DMS53 (cell line): ENCODE results near the gene FKTN.
"Not testable (repeated sequence)": the region's sequence is repeated elsewhere in the genome, so short reads cannot be mapped to it uniquely, and the experiment has no call there.

ENCODE experiments used
- DNase-seq: peaks from one replicate; lab custom pipeline; 2025; lab: John Stamatoyannopoulos, UW

FKTN gene

GRCh38 chr9:105557804-105558610, at the start of gene FKTN:
Gene FKTN (plus strand): TSS chr9:105558131. CDS start chr9:105575033, 16,902 bp downstream.
- DNase-seq: peak; percentile 88

- no peak for DNase-seq
These were observed 49.4 kb upstream of the FKTN start for GRCh38 chr9:105508530-105508929.

GRCh38 chr9:105510024-105510423, 47.9 kb upstream of the FKTN start:
- DNase-seq: no peak

GRCh38 chr9:105511446-105511845, 46.5 kb upstream of the FKTN start:
- no peak for DNase-seq

DNA sequence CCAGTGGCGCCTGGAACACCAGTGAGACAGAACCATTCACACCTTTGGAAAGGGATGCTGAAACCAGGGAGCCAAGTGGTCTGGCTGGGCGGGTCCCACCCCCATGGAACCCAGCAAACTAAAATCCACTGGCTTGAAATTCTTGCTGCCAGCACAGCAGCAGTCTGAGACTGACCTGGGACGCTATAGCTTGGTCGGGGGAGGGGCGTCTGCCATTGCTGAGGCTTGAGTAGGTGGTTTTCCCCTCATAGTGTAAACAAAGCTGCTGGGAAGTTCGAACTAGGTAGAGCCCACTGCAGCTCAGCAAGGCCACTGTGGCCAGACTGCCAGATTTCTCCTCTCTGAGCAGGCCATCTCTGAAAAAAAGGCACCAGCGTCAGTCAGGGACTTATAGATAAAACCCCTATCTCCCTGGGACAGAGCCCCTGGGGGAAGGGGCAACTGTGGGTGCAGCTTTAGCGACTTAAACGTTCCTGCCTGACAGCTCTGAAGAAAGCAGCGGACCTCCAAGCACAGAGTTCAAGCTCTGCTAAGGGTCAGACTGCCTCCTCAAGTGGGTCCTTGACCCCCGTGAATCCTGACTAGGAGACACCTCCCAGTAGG, 42.0 kb upstream of the FKTN start:
- DNase-seq: no peak

DNA sequence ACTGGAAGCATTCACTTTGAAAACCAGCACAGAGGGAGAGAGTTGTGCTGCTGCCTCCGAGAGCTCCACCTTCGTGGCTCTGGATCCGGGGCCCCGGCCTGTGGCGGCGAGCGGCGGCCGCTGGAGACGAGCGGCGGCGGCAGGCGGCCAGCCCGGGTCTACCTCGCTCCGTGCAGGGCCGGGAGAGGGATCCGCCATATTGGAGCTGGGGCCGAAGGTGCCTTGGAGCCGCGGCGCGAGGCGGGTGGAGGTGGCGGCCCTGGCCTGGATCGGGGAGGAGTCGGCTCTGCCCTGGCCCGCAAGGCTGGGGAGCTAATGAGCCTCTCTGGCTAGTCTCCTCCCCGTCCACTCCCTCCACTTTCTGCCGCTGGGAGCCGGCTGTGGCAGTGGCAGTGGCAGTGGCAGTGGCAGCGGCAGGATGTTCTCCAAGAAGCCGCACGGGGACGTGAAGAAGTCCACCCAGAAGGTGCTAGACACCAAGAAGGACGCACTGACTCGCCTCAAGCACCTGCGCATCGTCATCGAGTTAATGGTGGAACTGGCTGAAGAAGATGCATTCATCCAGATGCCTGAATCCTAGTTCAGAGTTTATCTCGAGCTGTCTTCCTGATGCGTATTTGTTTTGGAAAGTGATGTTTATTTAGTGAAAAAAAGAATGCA, 38.1 kb upstream of the FKTN start:
- DNase-seq: not testable (repeated sequence)

DNA sequence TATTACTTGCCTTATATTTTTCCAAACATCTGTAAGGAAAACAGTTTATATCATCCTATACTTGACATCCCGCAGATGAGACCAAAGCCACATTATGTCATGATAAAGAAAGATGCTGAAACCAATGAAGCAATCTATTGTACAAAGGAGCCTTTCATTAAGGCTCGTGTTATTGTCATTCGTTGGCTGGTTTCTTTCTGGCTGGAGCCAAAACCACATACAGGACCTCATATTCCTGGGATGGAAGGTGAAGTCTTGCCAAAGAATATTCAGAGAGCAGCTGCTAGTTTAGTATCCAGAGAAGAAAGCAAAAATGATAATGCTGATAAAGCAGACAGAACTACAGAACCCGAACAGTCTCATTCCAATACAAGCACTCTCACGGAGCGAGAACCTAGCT, 36.9 kb upstream of the FKTN start:
- not testable (repeated sequence) for DNase-seq

GRCh38 chr9:105522618-105523385, 35.1 kb upstream of the FKTN start:
- not testable (repeated sequence) for DNase-seq

DNA sequence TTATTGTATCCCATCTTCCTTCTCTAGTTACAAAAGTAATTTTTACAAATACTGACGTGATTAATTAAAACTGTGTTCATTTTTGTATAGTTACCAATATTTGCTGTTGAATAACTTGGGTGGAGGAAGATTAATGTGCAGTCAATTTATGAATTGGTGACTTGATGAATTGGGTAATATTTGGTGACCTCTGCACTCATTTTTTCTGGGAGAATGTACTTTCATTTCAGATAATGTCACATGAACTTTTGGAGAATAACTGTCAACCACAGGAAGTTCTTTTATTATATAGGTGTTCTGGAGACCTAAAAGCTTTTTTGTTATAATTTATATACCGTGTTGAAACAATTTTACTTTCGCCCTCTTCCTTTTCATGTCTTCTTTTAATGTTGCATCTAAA, 26.4 kb upstream of the FKTN start:
- no peak for DNase-seq

DNA sequence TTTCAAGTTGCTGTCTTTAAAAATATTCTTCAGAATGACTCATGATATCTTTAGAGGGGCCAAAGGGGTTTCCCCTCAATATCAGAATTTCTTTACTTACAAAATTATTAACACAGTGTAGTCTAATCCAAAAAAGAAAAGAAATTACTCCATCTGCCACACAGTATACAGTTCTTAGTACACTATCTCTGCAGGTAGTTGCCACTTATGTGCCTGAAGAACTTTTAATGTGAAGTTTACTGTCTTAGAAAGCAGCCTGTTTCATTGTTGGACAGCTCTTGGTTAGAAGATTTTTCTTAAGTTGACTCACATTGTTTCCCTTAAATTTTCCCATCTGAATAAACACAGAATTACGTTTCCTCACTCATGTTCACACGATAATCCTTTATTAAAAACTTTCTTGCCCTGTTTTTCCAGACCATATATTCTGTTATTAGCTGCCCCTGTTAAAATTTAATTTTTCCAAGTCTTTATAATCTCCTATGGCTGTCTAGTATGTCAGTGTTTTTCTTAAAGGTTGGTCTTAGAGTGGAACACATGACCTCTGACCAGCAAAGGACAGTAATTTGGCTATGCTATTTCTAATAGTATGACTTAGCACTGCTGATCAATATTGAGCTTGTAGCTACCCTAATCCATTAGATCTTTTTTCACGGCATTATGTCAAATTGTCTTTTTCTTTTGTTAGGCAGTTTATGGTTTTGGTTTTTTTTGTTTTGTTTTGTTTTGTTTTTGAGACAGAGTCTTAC, 21.8 kb upstream of the FKTN start:
- no peak for DNase-seq

DNA sequence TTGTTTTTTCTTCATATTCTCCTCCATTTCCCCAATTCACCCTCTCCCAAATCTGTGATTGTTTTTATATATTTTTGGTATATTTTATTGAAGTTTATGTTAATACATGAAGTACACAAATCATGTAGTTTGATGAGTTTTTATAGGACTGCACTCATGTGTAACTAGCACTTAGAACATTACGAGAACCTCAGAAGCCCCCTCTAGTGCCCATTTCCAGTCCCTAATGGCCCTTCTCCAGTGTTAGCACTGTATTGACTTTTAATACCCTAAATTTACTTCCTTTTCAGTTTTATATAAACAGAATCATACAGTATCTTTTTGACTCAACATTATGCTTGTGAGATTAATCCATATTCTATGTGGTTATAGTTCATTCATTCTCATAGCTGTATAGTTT, 18.5 kb upstream of the FKTN start:
- peak; percentile 2 for DNase-seq

DNA sequence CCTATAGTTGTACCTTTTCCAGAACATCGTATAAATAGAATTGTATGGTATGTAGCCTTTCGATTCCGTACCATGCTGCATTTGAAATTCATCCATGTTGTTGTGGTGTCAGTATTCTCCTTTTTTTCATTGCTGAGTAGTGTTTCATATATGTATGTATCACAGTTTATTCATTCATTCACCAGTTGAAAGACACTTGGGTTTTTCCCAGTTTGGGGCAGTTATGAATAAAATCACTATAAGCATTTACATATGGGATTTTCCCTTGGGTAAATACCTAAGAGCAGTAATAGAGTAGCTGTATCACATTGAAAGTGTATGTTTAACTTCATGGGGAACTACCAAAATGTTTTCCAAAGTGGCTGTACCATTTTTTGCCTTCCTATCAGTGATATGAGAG, 16.1 kb upstream of the FKTN start:
- DNase-seq: no peak

DNA sequence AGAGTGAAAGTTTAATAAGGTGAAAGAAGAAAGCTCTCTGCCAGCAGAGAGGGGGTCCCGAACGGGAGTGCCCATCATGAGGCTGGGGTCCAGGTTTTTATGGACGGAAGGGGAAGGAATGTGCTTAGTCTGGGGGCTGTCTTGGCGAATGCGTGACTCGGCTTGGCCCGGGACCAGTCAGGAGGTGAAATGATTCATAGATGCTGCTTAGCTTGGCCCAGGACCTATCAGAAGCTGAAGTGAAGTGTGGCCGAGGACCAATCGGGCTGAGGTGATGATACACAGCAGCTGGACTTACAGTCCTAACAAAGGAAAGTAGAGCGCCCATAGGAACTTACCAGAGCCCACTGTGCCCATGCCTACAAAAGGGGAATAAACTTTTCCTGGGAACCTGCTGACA, 3.9 kb upstream of the FKTN start:
- no peak for DNase-seq

DNA sequence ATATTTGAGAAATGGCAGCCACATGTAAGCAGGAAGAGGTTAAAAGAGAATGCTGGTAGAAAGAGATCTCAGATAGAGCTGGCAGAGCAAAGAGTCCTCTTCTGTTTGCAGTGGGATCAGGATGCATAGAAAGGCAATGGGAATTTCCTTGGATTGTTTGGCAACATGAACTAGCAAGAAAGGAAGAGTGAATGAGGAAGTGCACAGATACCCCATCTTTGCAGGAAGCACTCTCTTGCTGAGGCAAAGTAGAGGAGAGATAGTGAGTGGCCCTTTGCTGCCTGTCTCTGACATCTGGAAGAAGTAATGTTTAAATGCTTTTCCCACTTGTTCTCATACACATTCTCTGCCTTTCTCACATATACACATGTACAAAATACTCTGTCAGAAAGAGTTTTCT, 14.5 kb downstream of the FKTN start:
- no peak for DNase-seq

GRCh38 chr9:105579952-105580351, 22.0 kb downstream of the FKTN start:
- DNase-seq: not testable (repeated sequence)

DNA sequence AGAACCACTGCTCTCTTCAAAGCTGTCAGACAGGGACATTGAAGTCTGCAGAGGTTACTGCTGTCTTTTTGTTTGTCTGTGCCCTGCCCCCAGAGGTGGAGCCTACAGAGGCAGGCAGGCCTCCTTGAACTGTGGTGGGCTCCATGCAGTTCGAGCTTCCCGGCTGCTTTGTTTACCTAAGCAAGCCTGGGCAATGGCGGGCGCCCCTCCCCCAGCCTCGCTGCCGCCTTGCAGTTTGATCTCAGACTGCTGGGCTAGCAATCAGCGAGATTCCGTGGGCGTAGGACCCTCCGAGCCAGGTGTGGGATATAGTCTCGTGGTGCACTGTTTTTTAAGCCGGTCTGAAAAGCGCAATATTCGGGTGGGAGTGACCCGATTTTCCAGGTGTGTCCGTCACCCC, 23.6 kb downstream of the FKTN start:
- not testable (repeated sequence) for DNase-seq

DNA sequence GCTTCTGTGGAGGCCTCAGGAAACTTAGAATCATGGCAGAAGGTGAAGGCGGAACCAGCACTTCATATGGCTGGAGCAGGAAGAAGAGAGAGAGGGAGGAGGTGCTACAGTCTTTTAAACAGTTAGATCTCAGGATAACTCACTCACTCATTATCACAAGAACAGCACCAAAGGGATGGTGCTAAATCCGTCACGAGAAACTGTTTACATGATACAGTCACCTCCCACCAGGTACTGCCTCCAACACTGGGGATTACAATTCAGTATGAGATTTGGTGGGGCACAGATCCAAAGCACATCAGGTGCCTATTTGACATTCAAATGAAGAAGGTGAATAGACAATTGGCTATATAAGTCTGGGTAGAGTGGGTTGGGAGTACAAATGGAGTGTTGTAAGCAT, 35.2 kb downstream of the FKTN start:
- DNase-seq: no peak

- peak; percentile 73 for DNase-seq
These were observed 51.0 kb downstream of the FKTN start for GRCh38 chr9:105608721-105609598.

DNA sequence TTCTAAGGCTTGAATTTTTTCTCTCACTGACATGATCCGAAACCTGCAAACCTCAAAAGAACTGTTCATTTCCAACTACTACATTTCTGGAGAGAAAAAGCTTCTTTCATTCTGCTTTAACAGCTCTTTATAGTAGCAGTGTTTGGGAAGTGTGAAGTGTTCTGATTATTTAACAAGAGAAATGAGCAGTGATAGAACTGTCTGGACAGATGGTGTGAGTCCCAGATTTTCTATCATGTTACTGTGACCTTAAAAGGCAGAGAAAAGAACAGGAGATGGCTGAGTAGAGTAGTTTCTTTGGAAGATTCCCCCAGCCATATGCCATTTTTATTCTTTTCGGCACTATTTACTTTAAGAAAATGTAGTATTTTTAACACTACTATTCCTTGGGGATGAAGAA, 63.1 kb downstream of the FKTN start:
- DNase-seq: no peak

DNA sequence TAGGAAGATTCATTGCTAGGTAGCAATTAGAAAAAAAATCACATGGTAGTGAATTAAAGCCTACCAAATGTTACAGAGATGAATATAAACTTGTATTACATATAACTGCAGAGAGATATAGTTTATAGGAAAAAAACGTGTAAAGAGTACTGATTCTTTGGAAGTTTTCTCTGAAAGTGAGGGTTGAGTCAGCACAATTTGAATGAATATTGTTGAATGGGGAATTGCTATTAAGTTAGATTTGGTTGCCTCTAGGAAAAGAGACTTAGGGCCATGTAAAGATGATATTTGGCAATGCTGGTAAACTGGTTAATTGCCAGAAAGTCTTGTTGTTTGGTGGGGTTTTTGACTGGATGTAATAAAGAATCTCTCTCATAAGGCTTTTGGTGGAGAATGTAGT, 67.2 kb downstream of the FKTN start:
- DNase-seq: no peak

DNA sequence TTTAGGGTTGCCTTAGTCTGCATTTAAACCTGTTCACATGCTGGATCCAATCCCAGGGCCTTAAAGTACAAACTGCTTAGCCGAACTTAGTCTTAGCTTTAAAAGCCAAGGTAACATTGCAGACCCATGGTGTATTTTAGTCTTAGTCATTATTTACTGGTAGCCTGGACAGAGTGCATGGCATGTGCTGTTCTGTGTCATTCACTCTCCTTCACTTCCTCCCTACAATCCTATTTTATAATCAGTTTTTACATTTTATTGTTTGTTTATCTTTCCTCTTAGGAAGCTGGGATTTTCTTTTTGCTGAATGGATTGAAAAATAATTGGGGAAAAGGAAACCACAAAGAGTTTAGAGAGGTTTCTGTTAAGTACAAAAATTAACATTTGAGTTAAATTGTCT, 74.9 kb downstream of the FKTN start:
- no peak for DNase-seq
